Measurements from ENCODE around the gene APBA3. TPM values are rescaled to one million over a fixed set of nuclear protein-coding genes. Genes with fewer than 3 reads are reported as not detected.

APBA3 gene
- 22.9 and 24.4 TPM in 2 replicates for total RNA-seq

DNA sequence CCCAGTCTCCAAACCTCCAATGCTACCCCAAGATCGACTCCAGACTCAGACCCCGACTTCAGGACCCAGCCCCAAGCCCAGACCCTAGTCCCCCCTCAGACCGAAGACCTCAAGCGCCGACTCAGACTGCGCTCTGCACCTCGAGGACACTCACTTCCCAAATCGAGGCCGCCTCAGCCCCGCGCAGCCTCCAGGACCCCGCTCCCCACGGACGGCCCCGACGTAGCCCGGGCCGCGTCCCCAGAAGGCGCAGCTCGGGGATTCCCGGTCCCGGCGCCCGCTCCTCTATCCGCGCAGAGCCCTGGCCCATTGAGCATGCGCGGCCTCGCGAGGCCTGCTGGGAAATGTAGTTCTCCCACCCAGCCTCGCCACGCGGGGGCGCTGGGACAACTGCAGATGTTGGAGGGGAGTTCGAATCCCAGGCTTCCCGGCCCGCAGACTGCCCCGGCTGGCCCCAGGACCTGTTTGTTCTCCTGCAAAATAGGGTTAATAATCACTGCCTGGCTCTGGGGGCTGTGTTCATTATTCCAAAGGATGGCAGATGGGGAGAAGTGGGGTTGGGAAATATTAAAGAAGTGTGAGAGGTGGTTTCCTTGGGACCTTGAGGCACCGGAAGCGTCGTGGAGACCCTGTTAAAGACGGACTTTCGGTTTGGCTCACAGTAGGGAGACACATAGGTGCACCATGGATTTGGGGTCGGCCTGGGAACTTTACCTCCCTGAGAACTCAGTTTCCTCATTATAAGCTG, at the start of gene APBA3:
APBA3 (minus strand) TSS at position 311 of the 748 bp plus-strand sequence. CDS start 1,428 bp downstream, outside the sequence.

DNA sequence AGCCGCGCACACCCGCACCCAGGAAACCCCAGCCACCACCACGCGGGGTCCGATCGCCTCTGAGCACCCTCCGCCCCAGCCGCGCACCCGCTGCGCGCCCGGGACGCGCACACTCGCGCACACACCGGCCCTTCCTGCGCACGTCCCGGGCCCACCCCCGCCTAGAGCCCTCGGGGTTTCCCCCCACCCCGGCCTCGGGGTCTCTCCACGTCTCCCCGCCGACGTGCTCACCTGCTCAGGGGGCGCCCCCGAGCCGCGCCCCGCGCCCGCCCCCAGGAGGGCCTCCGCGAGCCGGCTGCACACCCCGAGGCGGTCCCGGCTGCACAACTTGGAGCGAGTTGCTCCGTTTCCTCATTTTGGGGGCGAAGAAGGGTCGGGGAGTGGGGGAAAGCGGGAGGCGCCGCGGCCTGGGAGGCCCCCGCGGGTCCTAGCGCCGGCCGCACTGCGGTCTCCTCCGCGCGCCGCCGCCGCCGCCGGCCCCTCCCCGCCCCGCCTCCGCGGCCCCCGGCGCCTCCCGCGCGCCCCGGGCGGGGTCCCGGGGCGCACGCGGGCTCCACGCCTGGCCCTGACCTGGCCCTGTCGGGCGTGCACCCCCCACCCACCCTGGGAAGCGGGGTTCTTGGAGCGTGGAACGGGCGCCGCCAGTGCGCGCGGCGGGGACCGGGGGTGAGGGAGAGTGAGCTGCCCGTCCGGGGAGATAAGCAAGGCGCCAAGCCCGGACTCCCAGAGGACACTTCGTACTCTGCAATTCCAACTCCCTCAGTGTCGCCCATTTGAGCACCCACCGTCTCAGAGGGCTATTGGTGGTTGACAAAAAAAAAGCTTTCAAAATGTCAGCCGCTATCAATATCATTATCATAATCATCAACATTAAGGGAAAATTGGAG, 24.7 kb upstream of the APBA3 start, which contains the start of gene MATK:
MATK (minus strand) TSS at position 444 of the 887 bp plus-strand sequence. CDS start 1,246 bp downstream, outside the sequence.

GRCh38 chr19:3771906-3772455, 10.5 kb upstream of the APBA3 start, which contains the start of gene RAX2:
Gene RAX2, minus strand, starts transcription at chr19:3772228. Its CDS starts 486 bp downstream, at chr19:3771742.

DNA sequence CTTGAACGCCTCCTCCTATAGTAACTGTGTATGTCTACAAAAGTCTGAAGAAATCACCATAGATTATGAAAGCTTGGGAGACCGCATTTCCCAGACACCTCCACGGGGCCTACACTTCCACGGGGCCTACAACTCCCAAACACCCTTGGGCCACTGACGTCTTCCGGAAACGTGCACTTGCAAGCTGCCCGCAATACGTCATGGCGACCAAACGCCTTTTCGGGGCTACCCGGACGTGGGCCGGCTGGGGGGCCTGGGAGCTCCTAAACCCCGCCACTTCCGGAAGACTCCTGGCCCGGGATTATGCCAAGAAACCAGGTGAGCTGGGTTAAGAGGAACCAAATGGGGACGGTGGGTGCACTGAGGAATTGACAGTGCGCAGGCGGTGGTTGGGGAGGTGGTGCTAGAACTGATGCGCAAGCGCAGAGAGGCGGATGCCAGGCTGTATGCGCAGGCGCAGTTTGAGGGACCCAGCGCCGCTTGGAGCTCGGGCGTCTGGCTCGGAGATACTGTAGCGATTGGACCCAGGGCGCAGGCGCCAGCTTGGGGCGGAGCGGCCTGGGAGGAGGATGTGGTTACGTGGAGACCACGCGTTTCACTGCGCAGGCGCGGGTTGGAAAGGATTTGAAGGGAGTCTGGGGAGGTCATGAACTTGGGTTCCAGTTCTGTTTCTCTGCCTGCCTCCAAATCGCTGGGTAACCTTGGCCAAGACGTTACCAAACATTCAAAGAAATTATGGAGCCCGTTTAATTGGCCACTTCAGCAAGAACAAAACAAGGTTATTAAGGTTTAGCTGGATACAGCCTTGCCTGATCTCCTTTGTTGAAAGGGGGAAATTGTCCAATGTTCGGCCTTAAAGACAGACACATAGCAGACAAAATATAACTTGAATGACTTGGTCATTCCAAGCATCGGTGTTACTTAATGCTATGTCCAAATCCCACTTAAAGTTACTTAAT, 1.3 kb upstream of the APBA3 start, which contains the start of gene MRPL54:
MRPL54 (plus strand) TSS at position 182 of the 959 bp plus-strand sequence; CDS start at position 201, 19 bp downstream.

DNA sequence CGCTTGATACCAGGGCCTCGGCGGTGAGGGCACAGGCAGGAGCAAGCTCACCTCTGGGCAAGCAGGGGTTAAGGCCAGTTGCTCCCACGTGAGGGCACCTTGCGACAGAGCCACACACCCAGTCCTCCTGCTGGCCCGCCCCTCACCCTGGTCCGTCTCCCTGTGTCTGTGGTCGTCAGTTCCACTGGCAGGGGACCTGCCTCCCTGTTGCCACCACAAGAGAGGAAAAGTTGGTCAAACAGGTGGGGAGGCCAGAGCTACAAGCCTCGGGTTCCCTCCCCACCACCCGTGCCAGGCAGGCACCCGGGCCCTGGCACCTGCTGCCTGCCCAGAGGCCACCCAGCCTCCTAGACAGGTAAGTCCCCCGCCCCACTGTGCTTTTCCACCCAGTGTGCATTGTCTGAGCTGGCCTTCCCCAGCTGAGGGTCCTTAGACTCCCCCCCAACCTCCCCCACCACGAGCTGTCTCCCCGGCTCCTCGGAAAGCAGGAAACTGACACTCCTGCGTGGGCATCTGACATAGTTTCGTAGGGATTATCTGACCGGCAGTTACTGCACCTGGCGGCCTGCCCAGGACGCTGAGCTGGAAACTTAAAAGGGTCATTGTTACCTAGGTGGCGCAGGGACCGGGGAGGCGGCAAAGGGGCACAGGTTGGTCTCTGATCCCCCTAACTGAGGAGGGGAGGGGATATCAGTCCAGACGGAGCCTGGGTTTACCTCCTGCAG, 53.1 kb downstream of the APBA3 start, which contains the start of gene TJP3:
TJP3 (plus strand) TSS at position 178 of the 725 bp plus-strand sequence. CDS start 20,049 bp downstream, outside the sequence.

Other genes starting within 250 kb of the APBA3 start
- 0.20 TPM in 1 of 2 replicates, not detected in the other for gene TEKTIP1, start 222.5 kb downstream of the APBA3 start, total RNA-seq
- gene MFSD12, start 204.1 kb downstream of the APBA3 start, total RNA-seq, result 108 and 163 TPM in 2 replicates
- 58.3 and 59.0 TPM in 2 replicates for gene HMG20B, start 188.7 kb downstream of the APBA3 start, total RNA-seq
- 0.07 and 0.10 TPM in 2 replicates for gene GIPC3, start 176.2 kb downstream of the APBA3 start, total RNA-seq
- gene TBXA2R, start 154.8 kb downstream of the APBA3 start, total RNA-seq, result 2.9 and 3.0 TPM in 2 replicates
- gene CACTIN, start 134.9 kb downstream of the APBA3 start, total RNA-seq, result 21.6 and 26.9 TPM in 2 replicates
- 55.1 and 85.5 TPM in 2 replicates for gene PIP5K1C, start 61.2 kb downstream of the APBA3 start, total RNA-seq
- not detected in 2 replicates for gene TJP3, start 53.3 kb downstream of the APBA3 start, total RNA-seq
- gene MRPL54, start 990 bp upstream of the APBA3 start, total RNA-seq, result 15.7 and 21.1 TPM in 2 replicates
- gene RAX2, start 10.5 kb upstream of the APBA3 start, total RNA-seq, result not detected in 2 replicates
- gene MATK, start 24.7 kb upstream of the APBA3 start, total RNA-seq, result 0.13 TPM in 1 of 2 replicates, not detected in the other
- 0.07 TPM in 1 of 2 replicates, not detected in the other for gene ZFR2, start 107.3 kb upstream of the APBA3 start, total RNA-seq
- gene ATCAY, start 119.0 kb upstream of the APBA3 start, total RNA-seq, result not detected in 2 replicates
- not detected in 2 replicates for gene NMRK2, start 171.4 kb upstream of the APBA3 start, total RNA-seq
- gene DAPK3, start 209.4 kb upstream of the APBA3 start, total RNA-seq, result 109 and 139 TPM in 2 replicates
- gene EEF2, start 223.8 kb upstream of the APBA3 start, total RNA-seq, result 3,400 and 3,898 TPM in 2 replicates
- 18.6 and 28.7 TPM in 2 replicates for gene PIAS4, start 246.0 kb upstream of the APBA3 start, total RNA-seq